ENCODE data around the gene SNX13. TPM values are rescaled to one million over a fixed set of nuclear protein-coding genes. Genes with fewer than 3 reads are reported as not detected.
A peak's percentile ranks its signal among the peaks of the same experiment; 100 is the strongest.

The SNX13 gene
- total and polyA plus RNA-seq, 12 donors: 8.5 to 113 (median 67.4) TPM

DNA sequence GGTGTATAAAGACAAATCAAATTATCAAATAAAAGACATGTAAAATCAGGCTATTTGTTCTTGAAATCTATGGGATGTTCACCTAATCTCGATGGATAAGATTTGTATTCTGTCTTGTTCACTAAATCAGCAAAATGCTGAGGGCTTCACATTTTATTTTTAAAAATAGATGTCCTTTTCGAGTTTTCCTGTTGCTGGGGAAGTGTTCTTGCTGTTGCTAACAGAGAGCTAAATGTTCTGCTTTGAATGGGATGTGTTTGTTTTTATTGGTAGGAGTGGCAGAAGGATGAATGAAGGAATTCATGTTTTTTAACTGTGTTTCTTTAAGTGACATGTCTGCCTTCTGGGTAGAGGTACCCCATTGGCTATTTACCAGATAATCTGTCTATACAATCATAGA is 7.3 kb upstream of the SNX13 start:
- H3K27ac ChIP-seq: peak overlapping the region in 2 of 5 donors; percentile 13 to 35
- H3K4me3 ChIP-seq: peak overlapping the region in 1 of 4 donors; percentile 9
- no peaks in the 10 kb centered on the region for H3K36me3 ChIP-seq (replicated peaks in 1 of 2)
- no peak for DNase-seq
- H3K4me1 ChIP-seq (replicated peaks in 1 of 2): peaks cover 0 to 27% of the 10 kb centered on the region in 2 donors
- TF ChIP-seq, protein P1, sequence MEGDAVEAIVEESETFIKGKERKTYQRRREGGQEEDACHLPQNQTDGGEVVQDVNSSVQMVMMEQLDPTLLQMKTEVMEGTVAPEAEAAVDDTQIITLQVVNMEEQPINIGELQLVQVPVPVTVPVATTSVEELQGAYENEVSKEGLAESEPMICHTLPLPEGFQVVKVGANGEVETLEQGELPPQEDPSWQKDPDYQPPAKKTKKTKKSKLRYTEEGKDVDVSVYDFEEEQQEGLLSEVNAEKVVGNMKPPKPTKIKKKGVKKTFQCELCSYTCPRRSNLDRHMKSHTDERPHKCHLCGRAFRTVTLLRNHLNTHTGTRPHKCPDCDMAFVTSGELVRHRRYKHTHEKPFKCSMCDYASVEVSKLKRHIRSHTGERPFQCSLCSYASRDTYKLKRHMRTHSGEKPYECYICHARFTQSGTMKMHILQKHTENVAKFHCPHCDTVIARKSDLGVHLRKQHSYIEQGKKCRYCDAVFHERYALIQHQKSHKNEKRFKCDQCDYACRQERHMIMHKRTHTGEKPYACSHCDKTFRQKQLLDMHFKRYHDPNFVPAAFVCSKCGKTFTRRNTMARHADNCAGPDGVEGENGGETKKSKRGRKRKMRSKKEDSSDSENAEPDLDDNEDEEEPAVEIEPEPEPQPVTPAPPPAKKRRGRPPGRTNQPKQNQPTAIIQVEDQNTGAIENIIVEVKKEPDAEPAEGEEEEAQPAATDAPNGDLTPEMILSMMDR (IDR thresholded peaks at IDR 0.05): no peak
- no peak for TF ChIP-seq POLR2A (IDR thresholded peaks at IDR 0.05)
- no peaks in the 10 kb centered on the region for H3K9me3 ChIP-seq (replicated peaks in 1 of 3)
- intact Hi-C loops (cut with DNase I): no loop called here
- H3K27me3 ChIP-seq: no peaks in the 10 kb centered on the region
- 29 to 52% (median 50%) methylated on average over 2 of the region's 2 CpGs for WGBS, 4 donors

DNA sequence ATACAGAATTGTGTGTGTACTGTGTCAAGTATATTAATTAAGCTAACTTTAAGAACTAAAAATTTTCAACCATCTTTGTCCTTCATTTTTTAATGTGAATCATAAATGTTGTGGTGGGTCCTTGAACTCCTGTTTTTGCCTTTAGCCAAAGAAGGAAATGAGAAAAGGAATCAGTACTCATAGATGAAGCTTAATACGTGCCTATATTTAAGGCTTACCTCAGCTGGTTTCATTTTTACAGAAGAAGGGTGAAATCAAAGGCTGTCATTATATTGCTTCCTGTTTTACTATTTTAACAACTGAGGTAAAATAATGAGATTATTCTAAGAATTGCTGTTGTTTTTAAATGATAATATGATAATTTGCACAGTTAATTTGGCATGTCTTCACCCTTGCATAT is 6.3 kb upstream of the SNX13 start:
- intact Hi-C loops (cut with DNase I): no loop called here
- Histone ChIP-seq H3K9me3 (replicated peaks in 1 of 3) (no peaks in the 10 kb centered on the region), H3K4me1 (replicated peaks in 1 of 2) (peaks cover 0 to 28% of the 10 kb centered on the region in 2 donors), H3K27ac (peak overlapping the region in 2 of 5 donors; percentile 25 to 35), H3K4me3 (peak overlapping the region in 1 of 4 donors; percentile 9), H3K36me3 (replicated peaks in 1 of 2) (no peaks in the 10 kb centered on the region), H3K27me3 (no peaks in the 10 kb centered on the region)
- TF ChIP-seq, protein P1 (IDR thresholded peaks at IDR 0.05): no peak
- TF ChIP-seq POLR2A (IDR thresholded peaks at IDR 0.05): no peak
- DNase-seq: no peak
- WGBS, 4 donors: 8 to 43% (median 30%) methylated on average over 1 of the region's 1 CpG

DNA sequence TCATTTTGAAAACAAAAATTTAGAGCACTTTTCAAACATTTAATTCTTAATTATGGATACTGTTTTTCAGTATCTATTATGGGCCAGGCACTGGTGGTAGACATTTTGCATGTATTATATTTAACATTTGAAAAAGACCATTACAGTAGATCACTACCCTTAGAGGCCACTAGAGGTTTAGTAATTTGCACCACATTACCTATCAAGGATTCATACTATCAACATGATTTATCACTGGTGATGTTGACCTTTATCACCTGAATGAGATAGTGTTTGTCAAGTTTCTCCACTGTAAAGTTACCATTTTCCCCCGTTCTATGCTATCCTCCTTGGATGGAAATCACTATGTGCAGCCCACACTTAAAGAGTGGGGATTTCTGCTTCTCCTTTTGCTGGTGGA is 4.4 kb upstream of the SNX13 start:
- intact Hi-C loops (cut with DNase I): no loop called here
- no peak for TF ChIP-seq POLR2A (IDR thresholded peaks at IDR 0.05)
- TF ChIP-seq, protein P1 (IDR thresholded peaks at IDR 0.05): peak in 2 of 6 experiments; percentile 15 to 30
- no peak overlapping the region for H3K27ac ChIP-seq
- WGBS, 4 donors: 93 to 98% (median 95%) methylated on average over 1 of the region's 1 CpG
- H3K36me3 ChIP-seq (replicated peaks in 1 of 2): no peaks in the 10 kb centered on the region
- no peak overlapping the region for H3K4me3 ChIP-seq
- no peaks in the 10 kb centered on the region for H3K9me3 ChIP-seq (replicated peaks in 1 of 3)
- H3K4me1 ChIP-seq (replicated peaks in 1 of 2): peaks cover 0 to 35% of the 10 kb centered on the region in 2 donors
- no peak for DNase-seq
- no peaks in the 10 kb centered on the region for H3K27me3 ChIP-seq

- TF ChIP-seq, protein P1 (IDR thresholded peaks at IDR 0.05): no peak
- no peak for TF ChIP-seq POLR2A (IDR thresholded peaks at IDR 0.05)
- WGBS, 4 donors: 95 to 100% (median 98%) methylated on average over 2 of the region's 2 CpGs
- Histone ChIP-seq H3K4me1 (replicated peaks in 1 of 2) (peaks cover 11 to 41% of the 10 kb centered on the region in 2 donors), H3K36me3 (replicated peaks in 1 of 2) (no peaks in the 10 kb centered on the region), H3K4me3 (no peak overlapping the region), H3K27me3 (no peaks in the 10 kb centered on the region), H3K27ac (no peak overlapping the region), H3K9me3 (replicated peaks in 1 of 3) (no peaks in the 10 kb centered on the region)
- no peak for DNase-seq
- intact Hi-C loops (cut with DNase I): no loop called here
Measured at GRCh38 chr7:17943006-17943405, 2.7 kb upstream of the SNX13 start.
